KBM-7 (cell line): ENCODE data around the gene DGKI.

Source experiments
- DNase-seq: peaks from one replicate; pipeline ENCODE4 v3.0.0-alpha.2; 2015
- in situ Hi-C: fragments of 300-500 bp; cut with MboI; formaldehyde crosslinking; loops from 2 replicates; pipeline ENCODE4 v1.14.3; 2020; ENCODE audit warnings: low sequenced_read_pairs, low pct_unique_long_range_greater_than_20kb, mixed read lengths

The DGKI gene

GRCh38 chr7:137642472-137642871, 204.3 kb downstream of the DGKI start:
- in situ Hi-C loops: no loop called here

GRCh38 chr7:137642031-137642430, 204.7 kb downstream of the DGKI start:
- in situ Hi-C loops: no loop called here
- DNase-seq: no peak

More at GRCh38 chr7:137642472-137642871, 204.3 kb downstream of the DGKI start:
- peak; percentile 61 for DNase-seq

GRCh38 chr7:137636376-137636775, 210.4 kb downstream of the DGKI start:
- no peak for DNase-seq
- in situ Hi-C loops: no loop called here

GRCh38 chr7:137635874-137636273, 210.9 kb downstream of the DGKI start:
- in situ Hi-C loops: no loop called here
- no peak for DNase-seq

- in situ Hi-C loops: no loop called here
- DNase-seq: no peak
These were observed 211.6 kb downstream of the DGKI start for GRCh38 chr7:137635132-137635531.

GRCh38 chr7:137634356-137634755, 212.4 kb downstream of the DGKI start:
- in situ Hi-C loops: no loop called here
- DNase-seq: no peak

GRCh38 chr7:137633133-137633532, 213.6 kb downstream of the DGKI start:
- in situ Hi-C loops: no loop called here
- no peak for DNase-seq

- in situ Hi-C loops: no loop called here
- no peak for DNase-seq
These were observed 218.6 kb downstream of the DGKI start for GRCh38 chr7:137628216-137628615.

- in situ Hi-C loops: no loop called here
- peak; percentile 62 for DNase-seq
These were observed 220.2 kb downstream of the DGKI start for GRCh38 chr7:137626469-137627067.

GRCh38 chr7:137625197-137625596, 221.6 kb downstream of the DGKI start:
- DNase-seq: no peak

GRCh38 chr7:137619181-137619580, 227.6 kb downstream of the DGKI start:
- no peak for DNase-seq
- in situ Hi-C loops: no loop called here

More at GRCh38 chr7:137625197-137625596, 221.6 kb downstream of the DGKI start:
- in situ Hi-C loops: no loop called here

- DNase-seq: no peak
- in situ Hi-C loops: no loop called here
These were observed 228.0 kb downstream of the DGKI start for GRCh38 chr7:137618748-137619147.

GRCh38 chr7:137613006-137613525, 233.7 kb downstream of the DGKI start:
- DNase-seq: no peak
- in situ Hi-C loops: no loop called here

GRCh38 chr7:137611606-137612005, 235.2 kb downstream of the DGKI start:
- DNase-seq: no peak
- in situ Hi-C loops: no loop called here

GRCh38 chr7:137609500-137609899, 237.3 kb downstream of the DGKI start:
- DNase-seq: no peak
- in situ Hi-C loops: no loop called here

- DNase-seq: peak; percentile 55
- in situ Hi-C loops: no loop called here
These were observed 240.6 kb downstream of the DGKI start for GRCh38 chr7:137606061-137606674.

GRCh38 chr7:137603043-137603442, 243.7 kb downstream of the DGKI start:
- in situ Hi-C loops: no loop called here
- DNase-seq: no peak

GRCh38 chr7:137601642-137602041, 245.1 kb downstream of the DGKI start:
- in situ Hi-C loops: no loop called here
- no peak for DNase-seq

- in situ Hi-C loops: no loop called here
- no peak for DNase-seq
These were observed 248.9 kb downstream of the DGKI start for GRCh38 chr7:137597856-137598255.

GRCh38 chr7:137593115-137593711, 253.6 kb downstream of the DGKI start:
- in situ Hi-C loops: no loop called here
- no peak for DNase-seq
